ENCODE data around the gene ATP8A1.
A peak's percentile ranks its signal among the peaks of the same experiment; 100 is the strongest.

Gene ATP8A1

DNA sequence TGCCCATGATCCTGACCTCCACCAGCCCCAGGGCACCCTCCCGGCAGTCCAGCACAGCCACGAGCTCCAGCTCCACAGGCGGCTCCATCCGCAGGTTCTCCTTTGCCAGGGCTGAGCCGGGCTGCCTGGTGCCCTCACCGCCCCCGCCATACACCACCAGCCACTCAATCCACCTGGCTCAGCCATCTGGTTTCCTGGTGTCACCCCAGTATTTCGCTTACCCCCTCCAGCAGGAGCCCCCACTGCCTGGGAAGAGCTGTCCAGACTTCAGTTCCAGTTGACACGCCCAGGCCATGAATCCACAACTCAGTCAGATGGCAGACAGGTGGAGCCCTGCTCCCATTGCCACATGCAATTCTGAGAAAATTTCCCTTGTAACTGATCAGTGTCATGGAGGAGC lies 255.7 kb downstream of the ATP8A1 start:
- TF ChIP-seq, protein P1, sequence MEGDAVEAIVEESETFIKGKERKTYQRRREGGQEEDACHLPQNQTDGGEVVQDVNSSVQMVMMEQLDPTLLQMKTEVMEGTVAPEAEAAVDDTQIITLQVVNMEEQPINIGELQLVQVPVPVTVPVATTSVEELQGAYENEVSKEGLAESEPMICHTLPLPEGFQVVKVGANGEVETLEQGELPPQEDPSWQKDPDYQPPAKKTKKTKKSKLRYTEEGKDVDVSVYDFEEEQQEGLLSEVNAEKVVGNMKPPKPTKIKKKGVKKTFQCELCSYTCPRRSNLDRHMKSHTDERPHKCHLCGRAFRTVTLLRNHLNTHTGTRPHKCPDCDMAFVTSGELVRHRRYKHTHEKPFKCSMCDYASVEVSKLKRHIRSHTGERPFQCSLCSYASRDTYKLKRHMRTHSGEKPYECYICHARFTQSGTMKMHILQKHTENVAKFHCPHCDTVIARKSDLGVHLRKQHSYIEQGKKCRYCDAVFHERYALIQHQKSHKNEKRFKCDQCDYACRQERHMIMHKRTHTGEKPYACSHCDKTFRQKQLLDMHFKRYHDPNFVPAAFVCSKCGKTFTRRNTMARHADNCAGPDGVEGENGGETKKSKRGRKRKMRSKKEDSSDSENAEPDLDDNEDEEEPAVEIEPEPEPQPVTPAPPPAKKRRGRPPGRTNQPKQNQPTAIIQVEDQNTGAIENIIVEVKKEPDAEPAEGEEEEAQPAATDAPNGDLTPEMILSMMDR (IDR thresholded peaks at IDR 0.05; ENCODE audit: low read depth, low read length): peak; percentile 36; the same call in 1 of the 2 replicates
- Histone ChIP-seq H3K27ac (no peak overlapping the region), H3K36me3 (no peaks in the 10 kb centered on the region), H3K9me3 (ENCODE audit: severe bottlenecking) (no peaks in the 10 kb centered on the region), H3K4me3 (ENCODE audit: low read depth, low read length) (no peak overlapping the region), H3K27me3 (ENCODE audit: insufficient read depth, low read depth, severe bottlenecking) (peaks cover 13% of the 10 kb centered on the region)
- no peak for DNase-seq

DNA sequence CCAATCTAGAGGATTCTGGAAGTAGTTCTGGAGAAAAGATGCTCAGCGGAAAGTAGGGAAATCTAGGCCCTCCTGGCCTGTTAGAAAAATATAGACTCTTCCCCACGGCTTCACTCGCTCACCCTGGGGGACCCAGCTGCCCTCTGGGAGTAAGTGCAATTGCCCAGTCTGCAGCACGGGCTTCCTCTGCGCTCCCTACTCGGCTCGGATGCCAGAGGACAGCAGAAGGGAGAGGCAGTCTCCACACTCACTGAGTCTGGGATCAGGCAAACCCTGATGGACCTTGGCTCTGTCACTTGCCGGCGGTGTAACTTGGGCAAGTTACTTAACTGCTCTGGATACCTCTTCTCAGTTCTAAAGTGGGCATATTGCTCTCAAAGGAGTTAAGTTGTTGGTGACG lies 257.5 kb downstream of the ATP8A1 start:
- TF ChIP-seq, protein P1 (IDR thresholded peaks at IDR 0.05; ENCODE audit: low read depth, low read length): no peak
- no peak for DNase-seq
- Histone ChIP-seq H3K36me3 (no peaks in the 10 kb centered on the region), H3K4me3 (ENCODE audit: low read depth, low read length) (no peak overlapping the region), H3K9me3 (ENCODE audit: severe bottlenecking) (no peaks in the 10 kb centered on the region), H3K27ac (no peak overlapping the region), H3K27me3 (ENCODE audit: insufficient read depth, low read depth, severe bottlenecking) (peaks cover 13% of the 10 kb centered on the region)

DNA sequence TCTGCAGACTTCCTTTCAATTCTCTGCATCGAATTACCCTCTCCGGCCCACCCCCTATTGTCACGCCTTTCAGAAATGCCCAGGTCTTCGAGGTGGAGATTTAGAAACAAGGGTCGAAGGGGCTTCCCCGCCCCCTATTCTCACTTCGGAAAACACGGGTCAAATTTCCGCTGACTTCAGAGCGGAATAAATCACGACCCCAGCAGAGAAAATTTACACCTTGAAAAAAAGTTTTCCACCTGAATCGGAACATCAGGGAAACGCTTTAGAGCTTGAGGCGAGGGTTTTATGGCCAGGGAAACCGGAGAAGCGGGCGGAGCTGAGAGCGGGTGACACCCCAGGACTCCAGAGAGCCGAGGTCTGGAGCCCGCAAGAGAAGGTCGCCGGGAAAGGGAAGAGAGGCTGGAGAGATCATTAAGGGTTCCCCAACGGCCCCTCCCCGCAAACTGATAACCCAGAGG lies 258.0 kb downstream of the ATP8A1 start:
- no peak overlapping the region for H3K27ac ChIP-seq
- H3K36me3 ChIP-seq: no peaks in the 10 kb centered on the region
- TF ChIP-seq, protein P1 (IDR thresholded peaks at IDR 0.05; ENCODE audit: low read depth, low read length): no peak
- H3K27me3 ChIP-seq (ENCODE audit: insufficient read depth, low read depth, severe bottlenecking): peaks cover 13% of the 10 kb centered on the region
- no peak for DNase-seq
- no peaks in the 10 kb centered on the region for H3K9me3 ChIP-seq (ENCODE audit: severe bottlenecking)
- peak overlapping the region; percentile 60; the same call in 1 of the 2 replicates for H3K4me3 ChIP-seq (ENCODE audit: low read depth, low read length)

DNA sequence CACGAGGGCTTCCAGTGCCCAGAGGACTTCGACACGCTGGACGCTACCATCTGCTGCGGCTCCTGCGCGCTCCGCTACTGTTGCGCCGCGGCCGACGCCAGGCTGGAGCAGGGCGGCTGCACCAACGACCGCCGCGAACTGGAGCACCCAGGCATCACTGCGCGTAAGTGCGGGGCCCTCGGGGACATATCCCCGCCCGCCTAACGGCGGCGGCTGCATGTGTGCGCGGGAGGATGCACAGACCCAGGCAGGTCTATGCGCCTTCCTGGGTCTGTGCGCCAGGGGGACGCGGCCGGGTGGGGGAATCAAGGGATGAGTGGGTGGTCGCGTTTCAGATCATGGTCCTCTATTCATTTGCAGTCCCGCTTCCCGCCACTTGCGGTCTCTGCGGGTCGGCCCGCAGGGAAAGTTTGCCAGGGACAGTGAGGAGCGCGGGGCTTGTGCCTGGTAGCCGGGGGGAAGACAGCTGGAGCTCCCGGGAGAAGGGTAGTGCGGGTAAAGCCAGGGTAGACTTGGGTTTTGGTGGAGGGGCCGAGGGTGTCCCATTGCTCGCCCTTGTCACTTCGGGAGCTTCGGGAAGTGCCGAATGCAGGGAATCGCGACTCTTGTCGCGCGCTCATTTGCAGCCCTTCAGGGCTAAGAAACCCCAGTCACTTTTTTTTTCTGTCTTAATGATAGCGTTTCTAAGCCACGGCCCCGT lies 258.6 kb downstream of the ATP8A1 start:
- Histone ChIP-seq H3K9me3 (ENCODE audit: severe bottlenecking) (no peaks in the 10 kb centered on the region), H3K36me3 (no peaks in the 10 kb centered on the region), H3K27ac (no peak overlapping the region), H3K4me3 (ENCODE audit: low read depth, low read length) (peak overlapping the region; percentile 60), H3K27me3 (ENCODE audit: insufficient read depth, low read depth, severe bottlenecking) (peaks cover 13% of the 10 kb centered on the region)
- peak; percentile 52 for DNase-seq
- TF ChIP-seq, protein P1 (IDR thresholded peaks at IDR 0.05; ENCODE audit: low read depth, low read length): peak; percentile 24; the same call in 1 of the 2 replicates

DNA sequence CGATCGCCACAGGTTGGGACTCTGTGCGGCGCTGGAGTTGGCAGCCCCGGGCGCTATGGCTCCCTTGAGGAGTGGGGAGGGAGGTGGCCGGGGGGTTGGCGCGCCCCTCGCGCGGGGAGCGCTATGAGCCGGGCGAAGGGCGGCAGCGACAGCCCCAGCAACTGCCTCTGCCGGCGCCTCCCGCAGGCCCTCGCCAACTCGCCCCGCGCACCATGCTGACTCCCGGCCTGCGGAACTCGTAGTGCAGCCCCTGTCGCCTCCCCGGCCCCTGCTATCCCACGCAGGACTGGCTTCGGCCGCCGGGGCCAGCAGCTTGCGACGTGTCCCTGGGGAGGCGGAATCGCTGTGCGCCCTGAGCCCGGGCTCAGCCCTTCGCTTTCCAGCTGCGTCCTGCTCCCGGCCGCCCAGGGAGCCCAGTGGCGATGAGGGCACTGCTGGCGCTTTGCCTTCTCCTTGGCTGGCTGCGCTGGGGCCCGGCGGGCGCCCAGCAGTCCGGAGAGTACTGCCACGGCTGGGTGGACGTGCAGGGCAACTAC lies 259.2 kb downstream of the ATP8A1 start:
- Histone ChIP-seq H3K27me3 (ENCODE audit: insufficient read depth, low read depth, severe bottlenecking) (peaks cover 13% of the 10 kb centered on the region), H3K9me3 (ENCODE audit: severe bottlenecking) (no peaks in the 10 kb centered on the region), H3K27ac (no peak overlapping the region), H3K4me3 (ENCODE audit: low read depth, low read length) (peak overlapping the region; percentile 60), H3K36me3 (no peaks in the 10 kb centered on the region)
- TF ChIP-seq, protein P1 (IDR thresholded peaks at IDR 0.05; ENCODE audit: low read depth, low read length): no peak
- DNase-seq: peak; percentile 39

Measured in WERI-Rb-1 (cell line).